SU-DHL-6 (cell line): ENCODE results near the gene STK32B.

ENCODE experiments used
- EZH2phosphoT487 ChIP-seq: fragments of 200-600 bp; sonication (generic), shearing (Covaris generic); conservative IDR thresholded peaks from 2 replicates; pipeline ENCODE4 v1.6.1; 2018; ENCODE audit warnings: mild to moderate bottlenecking, antibody characterized with exemption, low read length, moderate library complexity, mixed read lengths
- TF ChIP-seq, protein P1 (sequence below): fragments of 200-600 bp; sonication (generic); IDR thresholded peaks from one replicate; pipeline ENCODE4 v1.5.1; 2017; ENCODE audit warnings: antibody characterized with exemption, mild to moderate bottlenecking, low read length, moderate library complexity; ENCODE audit not compliant: insufficient read depth, poor library complexity, severe bottlenecking

DNA sequence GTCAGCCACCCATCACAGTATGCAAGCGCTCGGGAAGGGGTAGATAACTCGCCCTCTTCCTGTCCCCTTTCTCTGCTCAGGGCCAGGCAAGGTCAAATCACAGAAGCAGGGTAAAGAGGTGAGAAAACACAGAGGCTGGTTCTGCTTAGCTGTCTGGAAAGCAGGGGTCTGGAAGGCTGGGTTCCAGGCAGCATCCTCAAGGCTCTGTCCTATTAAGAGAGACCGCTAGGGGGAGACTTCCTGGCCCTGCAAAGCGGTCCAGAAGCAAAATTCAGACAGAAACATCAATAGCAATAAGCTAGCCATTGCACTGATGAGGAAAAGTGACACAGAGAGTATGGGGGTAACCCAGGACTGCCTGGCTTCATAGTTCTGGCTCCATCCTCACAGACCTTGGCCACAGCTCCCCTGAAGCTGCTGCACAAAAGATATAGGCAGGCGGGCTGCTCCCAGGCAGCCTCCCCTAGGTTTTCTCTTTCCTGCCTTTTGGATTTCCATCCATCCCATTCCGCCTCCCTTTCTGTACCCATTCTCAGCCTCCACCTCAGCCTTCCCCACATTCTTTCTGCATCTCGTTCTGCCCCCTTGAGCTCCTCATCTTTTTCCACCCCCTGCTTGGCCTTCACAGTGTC lies 348.6 kb downstream of the STK32B start:
- TF ChIP-seq, protein P1, sequence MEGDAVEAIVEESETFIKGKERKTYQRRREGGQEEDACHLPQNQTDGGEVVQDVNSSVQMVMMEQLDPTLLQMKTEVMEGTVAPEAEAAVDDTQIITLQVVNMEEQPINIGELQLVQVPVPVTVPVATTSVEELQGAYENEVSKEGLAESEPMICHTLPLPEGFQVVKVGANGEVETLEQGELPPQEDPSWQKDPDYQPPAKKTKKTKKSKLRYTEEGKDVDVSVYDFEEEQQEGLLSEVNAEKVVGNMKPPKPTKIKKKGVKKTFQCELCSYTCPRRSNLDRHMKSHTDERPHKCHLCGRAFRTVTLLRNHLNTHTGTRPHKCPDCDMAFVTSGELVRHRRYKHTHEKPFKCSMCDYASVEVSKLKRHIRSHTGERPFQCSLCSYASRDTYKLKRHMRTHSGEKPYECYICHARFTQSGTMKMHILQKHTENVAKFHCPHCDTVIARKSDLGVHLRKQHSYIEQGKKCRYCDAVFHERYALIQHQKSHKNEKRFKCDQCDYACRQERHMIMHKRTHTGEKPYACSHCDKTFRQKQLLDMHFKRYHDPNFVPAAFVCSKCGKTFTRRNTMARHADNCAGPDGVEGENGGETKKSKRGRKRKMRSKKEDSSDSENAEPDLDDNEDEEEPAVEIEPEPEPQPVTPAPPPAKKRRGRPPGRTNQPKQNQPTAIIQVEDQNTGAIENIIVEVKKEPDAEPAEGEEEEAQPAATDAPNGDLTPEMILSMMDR = peak; percentile 52
- no peak for TF ChIP-seq EZH2phosphoT487
